K562 (cell line): Measurements from ENCODE around the gene ZBTB49. TPM values are rescaled to one million over a fixed set of nuclear protein-coding genes. Genes with fewer than 3 reads are reported as not detected.
A peak's percentile ranks its signal among the peaks of the same experiment; 100 is the strongest.

Source experiments
- ASH1L ChIP-seq: fragments of 450-650 bp; IDR thresholded peaks from 2 replicates; pipeline ENCODE4 v1.6.1; 2018; ENCODE audit warnings: borderline replicate concordance, mild to moderate bottlenecking, low read depth; ENCODE audit not compliant: partially characterized antibody
- BDP1 ChIP-seq: IDR thresholded peaks from 3 replicates; pipeline ENCODE4 v1.6.1; 2011; ENCODE audit not compliant: insufficient read length, insufficient read depth
- CBX3 ChIP-seq, 2 experiments: IDR thresholded peaks; 1 replicate in 1 of 2; 2 replicates in 1 of 2; pipeline ENCODE4 v1.6.1; 2012; ENCODE audit warnings: inconsistent platforms in 2 of 2, low read length in 2 of 2, borderline replicate concordance in 1 of 2, control low read depth in 1 of 2
- IRF2 ChIP-seq: sonication (generic); formaldehyde crosslinking; IDR thresholded peaks from 2 replicates; pipeline ENCODE4 v1.8.1; 2022; ENCODE audit warnings: mild to moderate bottlenecking, missing genetic modification reagents
- KAT7 ChIP-seq: sonication (generic); formaldehyde crosslinking; IDR thresholded peaks from 2 replicates; pipeline ENCODE4 v1.8.0; 2022; ENCODE audit warnings: missing genetic modification reagents, mild to moderate bottlenecking, borderline replicate concordance
- KLF13 ChIP-seq: fragments of 450-650 bp; IDR thresholded peaks from 2 replicates; pipeline ENCODE4 v1.6.1; 2016; ENCODE audit warnings: missing genetic modification characterization, low read depth, mild to moderate bottlenecking, missing compliant biosample characterization, moderate library complexity, borderline replicate concordance
- L3MBTL2 ChIP-seq: fragments of 450-650 bp; IDR thresholded peaks from 2 replicates; pipeline ENCODE4 v1.6.1; 2016; ENCODE audit warnings: mild to moderate bottlenecking, moderate library complexity
- MBD1 ChIP-seq: fragments of 250-450 bp; sonication (Bioruptor Pico); IDR thresholded peaks from 2 replicates; pipeline ENCODE4 v1.8.0; 2022; ENCODE audit warnings: inconsistent platforms
- PHF8 ChIP-seq: fragments of 200-600 bp; sonication (generic); IDR thresholded peaks from 2 replicates; pipeline ENCODE4 v1.6.1; 2012; ENCODE audit warnings: mixed run types, mild to moderate bottlenecking, inconsistent platforms, low read length, moderate library complexity, borderline replicate concordance
- PML ChIP-seq: IDR thresholded peaks from 2 replicates; pipeline ENCODE4 v1.6.1; 2012; ENCODE audit warnings: low read length, inconsistent platforms
- RREB1 ChIP-seq: fragments of 250-450 bp; sonication (Bioruptor Pico); IDR thresholded peaks from 2 replicates; pipeline ENCODE4 v1.4.0; 2020
- SLC30A9 ChIP-seq: fragments of 250-450 bp; sonication (Bioruptor Pico); IDR thresholded peaks from 2 replicates; pipeline ENCODE4 v1.8.0; 2022; ENCODE audit warnings: mild to moderate bottlenecking, moderate library complexity
- SMAD4 ChIP-seq: fragments of 250-450 bp; sonication (Bioruptor Pico); conservative IDR thresholded peaks from 2 replicates; pipeline ENCODE4 v1.8.0; 2021; ENCODE audit warnings: inconsistent platforms, mild to moderate bottlenecking, moderate library complexity
- TBL1XR1 ChIP-seq, 2 experiments: IDR thresholded peaks; 2 replicates each; pipeline ENCODE4 v1.6.1; 2012; ENCODE audit warnings: improper control_type of control experiment in 2 of 2, low read length in 2 of 2, mild to moderate bottlenecking in 1 of 2
- TCF7 ChIP-seq: sonication (generic); IDR thresholded peaks from 2 replicates; pipeline ENCODE4 v1.6.1; 2016; ENCODE audit warnings: antibody characterized with exemption, borderline replicate concordance
- XRCC4 ChIP-seq: IDR thresholded peaks from one replicate; pipeline ENCODE4 v1.6.1; 2011; ENCODE audit not compliant: insufficient read depth, insufficient read length; ENCODE audit errors: extremely low read depth
- ZBTB34 ChIP-seq: fragments of 250-450 bp; sonication (Bioruptor Pico); IDR thresholded peaks from 2 replicates; pipeline ENCODE4 v1.8.0; 2021; ENCODE audit warnings: mild to moderate bottlenecking, moderate library complexity
- ZNF584 ChIP-seq: fragments of 200-800 bp; sonication (Bioruptor generic); IDR thresholded peaks from 2 replicates; pipeline ENCODE4 v1.6.1; 2016; ENCODE audit warnings: low read depth, mild to moderate bottlenecking, missing genetic modification characterization, missing compliant biosample characterization
- polyA plus RNA-seq, 8 experiments: library from polyadenylated mRNA; depleted of rRNA in 4 of 8; stranded (reverse) in 5 of 8; unstranded in 3 of 8; fragments of >200 nt; fragmentation: Nextera tagmentation in 2 of 8; fragmentation: Illumina TruSeq in 1 of 8; extraction: Ambion mirVana in 2 of 8; extraction: Trizol in 1 of 8; gene quantifications; 2 replicates each; pipeline versions ENCODE4 v1.2.1 to v1.2.3, GENCODE V29; 2011 to 2014; ENCODE audit warnings: inconsistent platforms in 1 of 8, missing spikeins in 1 of 8
- total RNA-seq, 7 experiments: library from RNA; depleted of rRNA in 6 of 7; stranded (reverse); fragments of >200 nt in 6 of 7; fragmentation: Illumina TruSeq in 2 of 7; extraction: Trizol in 2 of 7; gene quantifications; 2 replicates each; pipeline versions ENCODE4 v1.2.1 to v1.2.3, GENCODE V29; 2011 to 2021; ENCODE audit warnings: low replicate concordance in 1 of 7

ZBTB49 gene
- total and polyA plus RNA-seq, 9 of the 15 experiments (the other 6 are each of a cell fraction or from before 2014, with no cell fraction given), result 0.49 to 8.0 (median 4.2) TPM

DNA sequence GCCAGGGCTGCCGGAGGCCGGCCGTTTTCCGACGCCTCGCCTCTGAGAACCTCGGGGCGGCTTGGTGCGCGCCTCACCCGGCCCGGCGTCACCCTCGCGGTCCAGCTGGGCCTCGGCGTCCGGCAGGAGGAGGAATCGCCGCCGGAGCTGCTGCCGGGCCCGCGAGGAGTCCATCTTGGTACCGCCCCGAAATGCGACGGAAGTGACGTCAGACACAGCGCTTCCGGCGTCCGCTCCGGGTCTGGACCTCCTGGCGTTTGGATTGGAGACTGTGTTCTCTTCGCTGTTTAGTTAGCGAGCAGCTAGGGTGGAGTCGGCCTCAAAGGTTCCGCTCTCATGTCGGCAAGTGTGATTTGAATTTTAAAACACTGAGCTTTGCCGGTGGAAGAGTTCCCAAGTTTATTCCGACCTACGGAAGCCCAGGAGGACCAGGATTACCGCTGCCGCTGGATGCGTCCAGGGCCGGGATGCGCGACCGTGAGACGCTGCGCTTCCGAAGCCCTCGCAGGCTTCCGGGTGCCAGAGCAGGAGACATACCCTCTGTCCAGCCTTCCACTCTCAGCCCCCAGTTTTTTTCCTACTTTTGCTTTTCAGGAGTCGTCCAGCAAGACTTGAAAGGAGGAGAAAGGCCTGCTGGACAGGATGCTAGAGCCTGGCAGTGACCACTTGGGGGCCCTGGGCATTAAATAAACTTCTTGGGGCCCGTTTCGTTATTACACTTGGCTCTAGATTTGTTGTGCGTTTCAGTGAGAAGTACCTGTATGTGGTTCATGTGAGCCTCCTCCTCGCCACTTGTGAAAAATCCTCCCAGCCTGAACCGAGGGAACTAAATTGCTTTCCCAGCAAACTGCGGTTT, 41.8 kb upstream of the ZBTB49 start, which contains the start of gene TMEM128 (continued):
- TF ChIP-seq RREB1 (CRISPR knock-in tag) (no peak), SMAD4 (CRISPR knock-in tag) (peak; percentile 62; the same call in 1 of the 2 replicates), MBD1 (CRISPR knock-in tag) (no peak), CBX3 (IDR thresholded peaks at IDR 0.05; ENCODE audit: borderline replicate concordance in 1 of 2, low read length in 2 of 2) (peak in 1 of 2 experiments; percentile 87; a peak in 1 of 3 replicates), PML (peak; percentile 83), XRCC4 (no peak), TBL1XR1 (IDR thresholded peaks at IDR 0.05; ENCODE audit: low read length in 2 of 2) (peak in 1 of 2 experiments; percentile 79; a peak in 2 of 4 replicates), ASH1L (no peak), PHF8 (peak; percentile 94), SLC30A9 (CRISPR knock-in tag) (no peak), KLF13 (no peak), ZNF584 (CRISPR knock-in tag) (0 out of 2 replicates have a peak, but pooled peaks have one; percentile 24), L3MBTL2 (peak; percentile 63), IRF2 (CRISPR knock-in tag) (no peak), KAT7 (CRISPR knock-in tag) (peak; percentile 81; the same call in 1 of the 2 replicates), ZBTB34 (no peak), BDP1 (no peak), TCF7 (0 out of 2 replicates have a peak, but pooled peaks have one; percentile 44)
